ENCODE results near the gene ATOH1.
A peak's percentile ranks its signal among the peaks of the same experiment; 100 is the strongest.

ATOH1 gene, protein sequence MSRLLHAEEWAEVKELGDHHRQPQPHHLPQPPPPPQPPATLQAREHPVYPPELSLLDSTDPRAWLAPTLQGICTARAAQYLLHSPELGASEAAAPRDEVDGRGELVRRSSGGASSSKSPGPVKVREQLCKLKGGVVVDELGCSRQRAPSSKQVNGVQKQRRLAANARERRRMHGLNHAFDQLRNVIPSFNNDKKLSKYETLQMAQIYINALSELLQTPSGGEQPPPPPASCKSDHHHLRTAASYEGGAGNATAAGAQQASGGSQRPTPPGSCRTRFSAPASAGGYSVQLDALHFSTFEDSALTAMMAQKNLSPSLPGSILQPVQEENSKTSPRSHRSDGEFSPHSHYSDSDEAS

DNA sequence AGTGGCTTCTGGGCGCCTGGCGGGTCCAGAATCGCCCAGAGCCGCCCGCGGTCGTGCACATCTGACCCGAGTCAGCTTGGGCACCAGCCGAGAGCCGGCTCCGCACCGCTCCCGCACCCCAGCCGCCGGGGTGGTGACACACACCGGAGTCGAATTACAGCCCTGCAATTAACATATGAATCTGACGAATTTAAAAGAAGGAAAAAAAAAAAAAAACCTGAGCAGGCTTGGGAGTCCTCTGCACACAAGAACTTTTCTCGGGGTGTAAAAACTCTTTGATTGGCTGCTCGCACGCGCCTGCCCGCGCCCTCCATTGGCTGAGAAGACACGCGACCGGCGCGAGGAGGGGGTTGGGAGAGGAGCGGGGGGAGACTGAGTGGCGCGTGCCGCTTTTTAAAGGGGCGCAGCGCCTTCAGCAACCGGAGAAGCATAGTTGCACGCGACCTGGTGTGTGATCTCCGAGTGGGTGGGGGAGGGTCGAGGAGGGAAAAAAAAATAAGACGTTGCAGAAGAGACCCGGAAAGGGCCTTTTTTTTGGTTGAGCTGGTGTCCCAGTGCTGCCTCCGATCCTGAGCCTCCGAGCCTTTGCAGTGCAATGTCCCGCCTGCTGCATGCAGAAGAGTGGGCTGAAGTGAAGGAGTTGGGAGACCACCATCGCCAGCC, at the start of gene ATOH1:
Gene ATOH1, plus strand, starts transcription at position 422 of the 663 bp plus-strand sequence. Its CDS starts 174 bp downstream, at position 596.
- FAIRE-seq, result no peak
- no peak for DNase-seq (ENCODE audit: low spot score)

DNA sequence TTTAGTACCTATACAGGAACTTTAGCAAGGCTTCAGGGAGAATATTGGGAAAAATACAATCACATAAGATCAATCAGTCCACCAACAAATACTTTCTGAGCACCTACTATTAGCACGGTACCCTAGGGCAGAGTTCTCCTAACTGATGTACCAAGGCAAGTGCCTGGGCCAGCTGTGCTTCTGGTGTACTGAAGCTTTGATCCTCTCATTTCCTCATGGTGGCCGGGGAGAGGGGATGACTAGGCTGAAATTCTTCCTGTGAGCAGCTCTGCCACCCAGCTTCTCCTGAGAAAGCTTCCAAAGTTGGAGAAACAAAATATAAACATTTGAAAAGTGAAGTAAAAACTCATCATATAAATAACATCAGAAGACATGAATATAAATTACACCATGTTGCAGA, 49.3 kb upstream of the ATOH1 start:
- DNase-seq (ENCODE audit: low spot score), result no peak
- FAIRE-seq, result no peak

DNA sequence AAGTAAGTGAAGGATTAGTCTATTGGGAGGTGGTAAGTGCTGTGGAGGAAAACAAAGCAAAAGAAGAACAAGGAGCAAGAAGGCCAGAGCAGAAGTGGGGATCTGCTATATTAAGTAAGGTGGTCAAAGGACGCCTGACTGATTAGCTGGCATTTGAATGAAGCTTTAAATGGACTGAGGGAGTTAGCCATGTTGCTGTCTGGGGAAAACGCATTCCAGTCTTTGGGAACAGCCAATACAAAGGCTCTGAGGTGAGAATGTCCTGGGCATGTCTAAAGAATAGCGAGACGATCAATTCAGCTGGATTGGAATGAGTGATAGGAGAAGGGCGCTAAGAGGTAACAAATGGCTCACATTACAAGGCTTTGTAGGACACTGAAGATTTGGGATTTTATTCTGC, 48.5 kb upstream of the ATOH1 start:
- no peak for FAIRE-seq

DNA sequence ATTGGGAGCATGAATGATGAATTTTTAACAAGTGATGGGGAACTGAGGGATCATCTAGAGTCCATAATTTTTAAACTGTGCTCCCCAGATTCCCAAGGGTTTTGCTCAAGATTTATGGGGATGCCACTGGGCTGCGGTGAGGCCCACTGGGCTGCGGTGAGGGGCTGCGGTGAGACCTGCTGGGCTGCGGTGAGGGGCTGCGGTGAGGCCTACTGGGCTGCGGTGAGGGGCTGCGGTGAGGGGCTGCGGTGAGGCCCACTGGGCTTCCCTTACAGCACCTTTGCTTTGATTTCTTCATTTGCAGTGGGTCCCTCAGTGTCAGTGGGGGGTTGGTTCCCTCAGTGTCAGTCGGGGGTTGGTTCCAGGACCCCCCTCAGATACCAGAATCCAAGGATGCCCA, 47.4 kb upstream of the ATOH1 start:
- FAIRE-seq, result no peak
- DNase-seq (ENCODE audit: low spot score), result no peak

More for the DNA sequence above, 48.5 kb upstream of the ATOH1 start:
- no peak for DNase-seq (ENCODE audit: low spot score)

DNA sequence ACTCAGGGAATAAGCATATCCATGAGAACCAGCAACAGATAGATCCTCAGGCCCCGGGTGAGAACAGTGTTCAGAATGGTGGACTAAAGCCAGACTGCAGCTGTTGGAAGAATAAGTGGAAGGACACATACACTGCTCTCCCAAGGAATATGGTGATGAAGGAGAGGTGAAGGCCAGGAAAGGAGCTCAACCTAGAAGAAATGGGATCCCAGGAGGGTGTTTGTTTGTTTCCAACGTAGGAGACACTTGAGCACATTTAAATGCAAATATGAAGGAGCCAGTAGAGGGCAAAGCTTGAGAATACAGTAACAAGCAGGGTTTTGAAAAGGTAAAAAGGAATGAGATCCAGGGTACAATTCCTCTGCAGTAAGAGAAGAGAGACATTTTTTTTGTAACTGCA, 42.4 kb upstream of the ATOH1 start:
- DNase-seq (ENCODE audit: low spot score) (no peak), FAIRE-seq (no peak)

DNA sequence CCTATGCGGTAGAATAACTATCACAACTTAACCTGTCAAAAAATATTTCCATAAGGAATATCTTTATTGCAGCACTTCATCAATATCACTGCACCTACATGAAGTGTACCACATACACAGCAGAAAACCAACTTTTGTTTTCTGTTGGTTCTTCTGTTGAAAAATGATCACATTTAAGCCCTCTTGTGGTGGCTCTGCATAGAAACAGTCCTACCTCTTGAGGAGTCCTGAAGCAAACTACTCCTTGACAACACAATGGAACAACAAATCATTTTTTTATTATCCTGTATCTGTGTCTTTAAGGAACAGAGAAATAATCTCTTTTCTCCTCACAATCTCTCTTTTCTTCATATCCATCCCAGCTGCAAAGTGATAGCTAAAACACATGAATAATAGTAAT, 39.8 kb upstream of the ATOH1 start:
- FAIRE-seq (no peak), DNase-seq (ENCODE audit: low spot score) (no peak)

DNA sequence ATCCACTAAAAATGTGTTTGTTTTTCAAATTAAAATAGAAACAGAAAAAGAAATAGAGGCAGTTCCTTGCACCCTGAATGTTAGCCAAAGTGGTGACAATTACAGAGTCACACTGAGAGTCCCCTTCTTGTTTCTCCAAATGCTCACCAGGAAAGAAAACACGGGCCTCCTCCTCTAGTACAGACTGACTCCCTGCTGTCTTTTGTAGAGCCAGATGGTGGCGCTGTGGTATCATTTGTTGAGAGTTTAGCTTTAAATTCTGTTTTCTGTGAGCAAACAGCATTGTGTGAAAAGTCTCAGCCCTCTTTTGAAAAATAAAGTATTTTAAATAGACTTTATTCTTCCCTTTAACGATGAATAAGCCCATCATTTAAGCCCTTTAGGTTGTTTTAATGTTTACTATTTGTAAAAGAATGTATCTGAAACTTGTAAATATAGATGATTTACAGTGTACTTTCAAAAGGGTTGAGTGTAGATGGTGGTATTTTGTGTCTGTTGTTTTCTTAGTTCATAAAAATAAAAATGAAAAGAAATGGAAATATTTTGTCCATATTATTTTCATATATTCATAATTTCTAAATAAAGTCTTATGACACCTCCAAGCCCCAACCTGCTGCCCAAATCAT, 36.9 kb upstream of the ATOH1 start:
- FAIRE-seq (peak; percentile 21), DNase-seq (ENCODE audit: low spot score) (peak; percentile 10)

DNA sequence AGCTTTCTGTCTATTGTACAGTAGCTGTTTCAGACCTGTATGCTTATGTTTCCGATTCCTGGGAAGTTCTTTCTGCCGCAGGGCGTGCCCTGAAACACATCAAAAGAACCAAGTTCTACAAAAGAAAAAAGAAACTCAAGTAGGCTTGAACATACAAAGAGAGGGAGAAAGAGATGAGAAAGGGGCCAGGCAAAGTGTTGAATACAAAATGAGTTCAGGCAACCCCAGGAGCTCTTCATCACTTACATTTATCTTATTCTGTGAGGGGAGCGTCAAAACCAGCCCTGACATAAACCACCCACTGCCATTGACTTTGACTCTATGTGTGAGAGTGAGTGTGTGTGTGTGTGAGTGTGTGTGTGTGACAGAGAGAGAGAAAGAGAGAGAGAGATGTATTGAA, 26.5 kb upstream of the ATOH1 start:
- no peak for FAIRE-seq
- DNase-seq (ENCODE audit: low spot score), result no peak

DNA sequence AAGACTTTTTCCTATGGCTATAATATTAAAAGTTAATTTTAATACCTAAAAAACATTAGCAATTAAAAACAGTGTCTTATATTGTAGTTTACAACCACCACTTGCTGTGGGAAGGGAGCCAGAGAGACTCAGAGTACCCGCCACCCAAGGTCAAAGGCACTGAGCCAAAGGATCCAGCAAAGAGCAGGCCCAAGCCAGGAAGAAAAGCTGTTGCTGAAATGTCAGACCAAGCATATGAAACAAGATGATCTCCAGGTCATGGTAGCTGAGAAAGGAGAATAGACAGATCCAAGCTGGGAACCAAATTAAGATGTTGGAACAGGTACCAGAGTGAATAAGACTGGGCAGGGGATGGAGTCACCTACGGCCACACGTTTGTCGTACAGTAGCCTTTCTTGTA, 18.8 kb upstream of the ATOH1 start:
- FAIRE-seq (no peak), DNase-seq (ENCODE audit: low spot score) (no peak)

DNA sequence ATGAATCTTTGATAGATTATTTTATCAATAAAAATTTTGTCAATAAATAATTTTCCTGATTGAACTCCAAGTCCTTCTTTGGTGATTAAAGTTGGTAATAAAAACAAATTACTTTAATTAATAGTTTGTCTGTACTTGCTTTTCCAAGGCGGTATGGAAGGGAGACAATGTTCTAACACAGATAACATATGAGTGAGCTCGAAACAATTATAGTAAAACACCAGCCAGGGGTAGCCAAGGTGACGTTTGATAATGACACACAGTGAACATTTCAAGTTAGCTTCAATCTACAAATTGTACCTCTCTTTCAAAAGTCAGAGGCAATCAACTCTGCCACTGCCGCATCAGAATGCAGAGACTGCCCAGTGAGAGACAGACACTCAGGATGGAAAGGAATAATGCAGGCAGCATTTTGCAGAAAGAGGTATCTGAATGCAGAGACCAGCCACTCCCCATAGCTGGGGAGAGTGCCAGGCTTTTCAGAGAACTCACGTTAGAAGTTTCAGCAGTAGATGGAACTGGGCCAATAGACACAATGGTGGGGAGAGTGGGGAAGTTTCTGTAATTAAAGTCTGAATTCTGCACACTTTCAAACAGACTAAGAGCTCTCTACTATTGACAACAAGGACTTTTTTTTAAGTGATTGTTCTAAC, 18.1 kb upstream of the ATOH1 start:
- FAIRE-seq, result no peak
- DNase-seq (ENCODE audit: low spot score), result no peak

DNA sequence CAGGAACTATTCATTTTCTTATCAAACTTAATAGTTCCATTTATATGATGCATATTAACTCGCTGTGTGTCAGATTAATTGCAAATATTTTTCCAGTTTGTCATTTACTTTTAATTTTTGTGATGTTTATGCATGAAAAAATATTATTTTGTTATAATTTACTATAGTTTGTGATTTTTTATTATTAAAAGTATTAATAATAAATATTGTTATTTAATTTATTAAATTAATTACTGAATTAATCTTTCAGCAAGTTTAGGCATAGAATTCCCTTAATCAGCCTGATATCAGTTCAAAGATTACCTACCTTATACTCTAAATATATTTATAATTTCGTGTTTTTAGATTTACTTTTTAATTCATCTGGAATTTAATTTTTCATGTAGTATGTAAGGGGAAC, 15.5 kb upstream of the ATOH1 start:
- FAIRE-seq (no peak), DNase-seq (ENCODE audit: low spot score) (no peak)

DNA sequence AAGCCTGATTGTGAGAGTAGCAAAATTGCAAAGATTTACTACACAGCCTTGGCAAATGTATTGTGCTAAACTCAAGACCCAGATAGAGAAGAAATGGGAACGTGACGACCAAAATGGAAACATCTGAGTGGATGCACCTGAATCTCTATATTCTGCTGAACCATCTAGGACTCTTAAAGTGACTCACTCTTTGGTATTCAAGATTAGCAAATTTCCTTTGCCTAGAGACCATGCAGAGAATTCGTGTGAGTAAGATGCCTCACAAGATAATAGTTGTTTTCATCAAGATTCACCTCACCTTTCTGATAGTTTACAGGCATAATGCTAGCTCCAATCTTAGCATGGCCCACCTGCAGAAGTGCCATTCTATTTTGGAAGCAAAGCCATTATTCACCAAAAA, 14.4 kb upstream of the ATOH1 start:
- FAIRE-seq, result no peak
- DNase-seq (ENCODE audit: low spot score), result no peak

DNA sequence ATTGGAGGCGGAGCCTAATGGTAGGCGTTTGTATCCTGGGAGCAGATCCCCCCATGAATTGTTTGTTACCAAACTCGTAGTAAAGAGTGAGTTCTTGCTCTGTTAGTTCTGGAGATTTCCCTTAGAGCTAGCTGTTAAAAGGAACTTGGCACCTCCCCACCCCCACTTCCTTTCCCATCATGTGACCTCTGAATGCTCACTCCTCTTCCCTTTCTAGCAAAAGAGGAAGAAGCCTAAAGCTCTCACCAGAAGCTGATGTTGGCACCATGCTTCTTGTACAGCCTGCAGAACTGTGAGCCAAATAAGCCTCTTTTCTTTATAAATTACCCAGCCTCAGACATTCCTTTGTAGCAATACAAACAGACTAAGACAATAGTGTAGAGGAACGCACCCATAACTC, 13.8 kb upstream of the ATOH1 start:
- no peak for DNase-seq (ENCODE audit: low spot score)
- no peak for FAIRE-seq

DNA sequence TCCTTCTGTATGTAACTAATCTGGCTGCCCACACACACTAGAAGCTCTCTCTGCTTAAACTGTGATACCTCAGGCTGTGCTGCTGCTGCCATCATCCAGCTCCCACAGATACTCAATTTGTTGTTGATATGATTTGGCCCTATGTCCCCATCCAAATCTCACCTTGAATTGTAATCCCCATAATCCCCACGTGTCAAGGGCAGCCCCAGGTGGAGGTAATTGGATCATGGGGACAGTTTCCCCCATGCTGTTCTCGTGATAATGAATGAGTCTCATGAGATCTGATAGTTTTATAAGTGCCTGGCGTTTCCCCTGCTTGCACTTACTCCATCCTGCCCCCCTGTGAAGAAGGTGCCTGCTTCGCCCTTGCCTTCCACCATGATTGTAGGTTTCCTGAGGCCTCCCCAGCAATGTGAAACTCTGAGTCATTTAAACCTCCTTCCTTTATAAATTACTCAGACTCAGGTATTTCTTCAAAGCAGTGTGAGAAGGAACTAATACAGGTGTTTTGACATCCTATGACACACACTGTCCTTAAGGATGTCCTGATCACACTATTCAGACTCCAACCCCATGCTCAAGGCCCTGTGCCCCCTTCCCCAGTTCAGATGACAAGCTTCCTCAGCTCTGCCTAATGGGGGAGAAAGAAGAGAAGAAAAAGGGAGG, 2.9 kb upstream of the ATOH1 start:
- DNase-seq (ENCODE audit: low spot score) (no peak), FAIRE-seq (no peak)

DNA sequence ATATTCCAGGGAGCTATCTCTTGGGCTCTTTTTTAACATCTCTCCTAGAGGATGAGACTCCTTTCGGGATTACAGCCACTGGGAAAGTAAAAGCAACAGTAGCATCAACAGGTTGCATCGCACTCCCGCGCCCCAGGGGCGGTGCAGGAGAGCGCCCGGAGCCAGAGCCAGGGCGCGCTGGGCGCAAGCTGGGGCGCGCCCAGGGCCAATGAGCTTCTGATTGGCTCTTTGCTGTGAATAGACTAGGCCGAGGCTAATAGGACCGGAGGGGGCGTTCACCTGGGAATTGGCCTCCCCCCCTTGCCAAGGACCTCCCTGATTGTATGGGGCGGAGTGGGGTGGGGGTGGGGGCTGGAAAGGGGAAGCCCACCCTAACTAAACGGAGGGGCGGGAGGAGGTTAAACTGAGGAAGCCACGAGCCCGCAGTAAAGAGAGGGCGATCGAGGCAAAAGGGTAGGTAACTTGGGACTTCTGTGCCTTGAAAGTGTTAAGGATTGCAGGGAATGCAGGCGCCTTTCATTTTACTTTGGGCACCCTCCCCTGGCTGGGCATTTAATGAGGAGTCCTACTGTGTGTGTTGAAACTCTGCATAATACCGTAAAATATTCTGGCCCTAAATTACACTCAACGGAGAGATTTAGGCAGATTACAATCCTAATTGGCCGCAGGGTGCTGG, 1.1 kb upstream of the ATOH1 start:
- FAIRE-seq, result no peak

DNA sequence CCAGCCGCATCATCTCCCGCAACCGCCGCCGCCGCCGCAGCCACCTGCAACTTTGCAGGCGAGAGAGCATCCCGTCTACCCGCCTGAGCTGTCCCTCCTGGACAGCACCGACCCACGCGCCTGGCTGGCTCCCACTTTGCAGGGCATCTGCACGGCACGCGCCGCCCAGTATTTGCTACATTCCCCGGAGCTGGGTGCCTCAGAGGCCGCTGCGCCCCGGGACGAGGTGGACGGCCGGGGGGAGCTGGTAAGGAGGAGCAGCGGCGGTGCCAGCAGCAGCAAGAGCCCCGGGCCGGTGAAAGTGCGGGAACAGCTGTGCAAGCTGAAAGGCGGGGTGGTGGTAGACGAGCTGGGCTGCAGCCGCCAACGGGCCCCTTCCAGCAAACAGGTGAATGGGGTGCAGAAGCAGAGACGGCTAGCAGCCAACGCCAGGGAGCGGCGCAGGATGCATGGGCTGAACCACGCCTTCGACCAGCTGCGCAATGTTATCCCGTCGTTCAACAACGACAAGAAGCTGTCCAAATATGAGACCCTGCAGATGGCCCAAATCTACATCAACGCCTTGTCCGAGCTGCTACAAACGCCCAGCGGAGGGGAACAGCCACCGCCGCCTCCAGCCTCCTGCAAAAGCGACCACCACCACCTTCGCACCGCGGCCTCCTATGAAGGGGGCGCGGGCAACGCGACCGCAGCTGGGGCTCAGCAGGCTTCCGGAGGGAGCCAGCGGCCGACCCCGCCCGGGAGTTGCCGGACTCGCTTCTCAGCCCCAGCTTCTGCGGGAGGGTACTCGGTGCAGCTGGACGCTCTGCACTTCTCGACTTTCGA, 654 bp downstream of the ATOH1 start:
- FAIRE-seq, result no peak
- no peak for DNase-seq (ENCODE audit: low spot score)

More for the DNA sequence above, 1.1 kb upstream of the ATOH1 start:
- DNase-seq (ENCODE audit: low spot score), result no peak

DNA sequence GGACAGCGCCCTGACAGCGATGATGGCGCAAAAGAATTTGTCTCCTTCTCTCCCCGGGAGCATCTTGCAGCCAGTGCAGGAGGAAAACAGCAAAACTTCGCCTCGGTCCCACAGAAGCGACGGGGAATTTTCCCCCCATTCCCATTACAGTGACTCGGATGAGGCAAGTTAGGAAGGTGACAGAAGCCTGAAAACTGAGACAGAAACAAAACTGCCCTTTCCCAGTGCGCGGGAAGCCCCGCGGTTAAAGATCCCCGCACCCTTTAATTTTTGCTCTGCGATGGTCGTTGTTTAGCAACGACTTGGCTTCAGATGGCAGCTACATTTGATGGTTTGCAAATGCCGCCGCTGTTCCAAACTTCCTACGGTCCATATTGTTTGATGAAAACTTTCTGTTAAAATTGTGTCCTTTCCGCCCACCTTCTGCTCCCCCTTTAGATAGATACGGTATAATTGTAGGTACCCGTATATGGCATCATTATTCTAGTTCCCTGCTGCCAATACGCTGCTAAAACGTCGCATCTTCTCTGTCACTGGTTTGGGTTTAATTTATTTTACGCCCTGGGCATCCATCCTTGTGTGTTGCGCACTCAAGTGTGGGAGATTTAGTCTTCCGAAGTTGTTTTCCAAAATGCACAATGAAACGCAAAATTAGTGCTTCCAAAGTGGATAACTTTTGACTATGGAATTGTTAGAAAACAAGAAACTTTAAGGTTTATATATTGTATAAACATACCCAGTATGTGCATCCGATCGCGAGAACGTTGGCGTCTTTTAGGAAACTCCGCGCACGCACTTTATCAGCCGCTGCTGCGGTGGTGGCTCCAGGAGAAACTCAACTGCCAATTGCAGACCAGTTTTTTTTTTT, 1.5 kb downstream of the ATOH1 start:
- no peak for FAIRE-seq
- DNase-seq (ENCODE audit: low spot score), result no peak

DNA sequence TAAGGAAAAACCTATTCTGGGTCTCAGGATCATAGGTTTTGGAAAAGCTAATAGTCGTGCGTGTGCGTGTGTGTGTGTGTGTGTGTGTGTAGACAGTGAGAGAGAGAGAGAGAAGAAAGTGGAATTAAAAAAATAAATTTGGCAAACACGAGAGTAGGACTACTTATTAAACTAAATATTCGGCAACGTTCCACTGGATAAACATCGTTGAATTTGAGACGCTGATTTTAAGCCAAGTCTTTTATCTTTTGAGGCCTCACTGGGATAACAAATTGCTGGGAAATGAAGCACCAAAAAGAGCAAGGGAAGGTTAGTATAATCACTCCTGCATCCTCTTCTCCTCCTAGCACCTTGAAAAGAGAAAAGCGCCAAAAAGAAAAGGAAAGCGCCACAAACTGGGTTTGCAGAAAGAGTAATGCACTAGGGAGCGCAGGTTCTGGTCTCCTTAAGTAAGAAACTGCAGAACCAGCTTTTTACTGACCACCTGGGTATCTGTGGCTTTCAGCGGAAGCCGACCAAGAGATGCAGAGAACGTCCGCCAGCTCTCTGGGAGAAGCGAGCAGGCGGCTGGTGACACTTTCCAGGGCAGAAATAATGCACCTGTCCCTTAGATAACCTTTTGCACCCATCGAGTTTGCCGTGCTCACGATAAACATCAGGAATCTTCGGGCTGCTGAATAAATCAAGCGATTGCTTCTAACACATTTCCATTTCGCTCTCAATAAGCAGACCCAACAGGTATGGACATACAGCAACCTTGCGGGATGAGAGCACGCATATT, 3.4 kb downstream of the ATOH1 start:
- DNase-seq (ENCODE audit: low spot score) (no peak), FAIRE-seq (no peak)

Measured in RCC 7860 (cell line).